IMR-90 (cell line): ENCODE results near the gene WHRN. TPM values are rescaled to one million over a fixed set of nuclear protein-coding genes. Genes with fewer than 3 reads are reported as not detected.

Source experiments
- ATAC-seq: fragments of 200-7000 bp; cut with Tn5 transposase; 2 replicates; pipeline ENCODE4 v1.9.1; 2020; ENCODE audit warnings: low read depth, mild to moderate bottlenecking, moderate library complexity
- BruUV-seq: library from RNA; stranded (reverse); fragments of 400-500 nt; replicated peaks from 2 replicates; lab custom pipeline; 2021; lab: Mats Ljungman, UMichigan
- CTCF ChIA-PET: fragments of 300-600 bp; formaldehyde crosslinking; extraction: SDS; loops from one replicate; lab custom pipeline; 2021; ENCODE audit warnings: antibody characterized with exemption; lab: Yijun Ruan, JAX
- POLR2A ChIA-PET: fragments of 300-600 bp; sonication (Branson Sonifier 250); formaldehyde crosslinking; loops from one replicate; lab custom pipeline; 2022; ENCODE audit warnings: antibody characterized with exemption; ENCODE audit not compliant: unreplicated experiment; lab: Charles Lee
- DNase-seq: peaks from one replicate; pipeline ENCODE4 v3.0.0; 2013
- H2AFZ ChIP-seq: replicated peaks from 2 replicates; pipeline ENCODE3; 2013; ENCODE audit warnings: low read length, mild to moderate bottlenecking; ENCODE audit not compliant: poor library complexity
- H2AK5ac ChIP-seq: 2 replicates; pipeline ENCODE4 v1.6.1; 2013; ENCODE audit warnings: low read depth, low read length, inconsistent platforms
- H2AK9ac ChIP-seq: replicated peaks from 2 replicates; pipeline ENCODE3; 2013; ENCODE audit warnings: mild to moderate bottlenecking, low read depth, low read length, moderate library complexity; ENCODE audit not compliant: poor library complexity
- H2BK120ac ChIP-seq: 2 replicates; pipeline ENCODE4 v1.6.1; 2013; ENCODE audit warnings: low read depth, low read length, inconsistent platforms
- H2BK15ac ChIP-seq: 3 replicates; pipeline ENCODE4 v1.6.1; 2013; ENCODE audit warnings: low read depth, low read length, inconsistent platforms
- H2BK20ac ChIP-seq: 2 replicates; pipeline ENCODE4 v1.6.1; 2013; ENCODE audit warnings: low read depth, mild to moderate bottlenecking, inconsistent platforms, low read length, moderate library complexity
- H2BK5ac ChIP-seq: 2 replicates; pipeline ENCODE4 v1.6.1; 2013; ENCODE audit warnings: mild to moderate bottlenecking, low read depth, low read length, inconsistent platforms; ENCODE audit not compliant: poor library complexity, severe bottlenecking
- H3K14ac ChIP-seq: replicated peaks from 2 replicates; pipeline ENCODE4 v1.6.1; 2013; ENCODE audit warnings: low read depth, low read length, inconsistent platforms
- H3K18ac ChIP-seq: 2 replicates; pipeline ENCODE4 v1.6.1; 2013; ENCODE audit warnings: low read depth, low read length, control low read depth
- H3K23ac ChIP-seq: 2 replicates; pipeline ENCODE4 v1.6.1; 2013; ENCODE audit warnings: low read depth, low read length, inconsistent platforms
- H3K27ac ChIP-seq: 2 replicates; pipeline ENCODE4 v1.5.1; 2013; ENCODE audit warnings: mild to moderate bottlenecking, control low read depth, low read length; ENCODE audit not compliant: insufficient read depth
- H3K27me3 ChIP-seq: 2 replicates; pipeline ENCODE4 v1.6.1; 2013; ENCODE audit warnings: low read length; ENCODE audit not compliant: control insufficient read depth, insufficient read depth
- H3K36me3 ChIP-seq: 2 replicates; pipeline ENCODE4 v1.6.1; 2013; ENCODE audit warnings: low read length, mixed read lengths; ENCODE audit not compliant: control insufficient read depth, insufficient read depth
- H3K4ac ChIP-seq: 2 replicates; pipeline ENCODE4 v1.6.1; 2013; ENCODE audit warnings: low read depth, low read length, inconsistent platforms
- H3K4me1 ChIP-seq: 2 replicates; pipeline ENCODE4 v1.6.1; 2013; ENCODE audit warnings: low read length, mixed read lengths; ENCODE audit not compliant: control insufficient read depth, insufficient read depth
- H3K4me2 ChIP-seq: 2 replicates; pipeline ENCODE4 v1.6.1; 2013; ENCODE audit warnings: low read depth, mild to moderate bottlenecking, control low read depth, low read length, moderate library complexity
- H3K4me3 ChIP-seq: 2 replicates; pipeline ENCODE4 v1.5.1; 2013; ENCODE audit warnings: low read depth, mild to moderate bottlenecking, control low read depth, low read length, moderate library complexity; ENCODE audit not compliant: insufficient read depth
- H3K56ac ChIP-seq: 2 replicates; pipeline ENCODE4 v1.6.1; 2013; ENCODE audit warnings: low read length, inconsistent platforms; ENCODE audit not compliant: insufficient read depth; ENCODE audit errors: extremely low read depth
- H3K79me1 ChIP-seq, 2 experiments: 2 replicates each; pipeline ENCODE4 v1.6.1; 2013; ENCODE audit warnings: low read length in 2 of 2, inconsistent platforms in 1 of 2, low read depth in 1 of 2
- H3K9ac ChIP-seq: 2 replicates; pipeline ENCODE4 v1.6.1; 2013; ENCODE audit warnings: low read depth, low read length, control low read depth
- H3K9me1 ChIP-seq: 2 replicates; pipeline ENCODE4 v1.6.1; 2013; ENCODE audit warnings: low read length, inconsistent platforms; ENCODE audit not compliant: insufficient read depth
- H3K9me3 ChIP-seq: 2 replicates; pipeline ENCODE4 v1.6.1; 2013; ENCODE audit warnings: low read length; ENCODE audit not compliant: control insufficient read depth, insufficient read depth
- H4K20me1 ChIP-seq: 2 replicates; pipeline ENCODE4 v1.6.1; 2013; ENCODE audit warnings: low read length, inconsistent platforms; ENCODE audit not compliant: insufficient read depth
- H4K5ac ChIP-seq: 2 replicates; pipeline ENCODE4 v1.6.1; 2013; ENCODE audit warnings: mild to moderate bottlenecking, low read depth, low read length, control low read depth
- H4K8ac ChIP-seq, 2 experiments: 2 replicates each; pipeline ENCODE4 v1.6.1; 2013; ENCODE audit warnings: low read depth in 2 of 2, low read length in 2 of 2, control low read depth in 1 of 2, inconsistent platforms in 1 of 2
- H4K91ac ChIP-seq: 2 replicates; pipeline ENCODE4 v1.6.1; 2013; ENCODE audit warnings: low read depth, low read length, inconsistent platforms; ENCODE audit not compliant: insufficient read depth
- BHLHE40 ChIP-seq: fragments of 150-350 bp; IDR thresholded peaks from 2 replicates; pipeline ENCODE4 v1.6.1; 2016; ENCODE audit warnings: mild to moderate bottlenecking, low read depth, low read length
- POLR2A ChIP-seq: IDR thresholded peaks from 2 replicates; pipeline ENCODE4 v1.6.1; 2012; ENCODE audit warnings: mild to moderate bottlenecking, low read depth, low read length
- RCOR1 ChIP-seq: IDR thresholded peaks from 2 replicates; pipeline ENCODE4 v1.6.1; 2012; ENCODE audit warnings: mild to moderate bottlenecking, low read length, improper control_type of control experiment; ENCODE audit not compliant: insufficient replicate concordance
- RFX5 ChIP-seq: IDR thresholded peaks from 2 replicates; pipeline ENCODE4 v1.8.0; 2012; ENCODE audit warnings: low read depth, mild to moderate bottlenecking, low read length, moderate library complexity
- WGBS, 2 experiments: methylation state at CpG; one replicate each; pipeline versions ENCODE4 v1.1.5 to v1.1.7; 2013; ENCODE audit warnings: missing lambda C conversion rate in 2 of 2; ENCODE audit not compliant: insufficient read length in 1 of 2; ENCODE audit errors: extremely low coverage in 2 of 2; 5-methylcytosine and 5-hydroxymethylcytosine counted together
- dilution Hi-C: fragments of 300-500 bp; cut with HindIII; formaldehyde crosslinking; loops from one replicate; pipeline ENCODE4 v1.14.3; 2018; ENCODE audit warnings: low sequenced_read_pairs; ENCODE audit not compliant: unreplicated experiment
- in situ Hi-C: fragments of 300-500 bp; cut with MboI; formaldehyde crosslinking; loops from 3 replicates; pipeline ENCODE4 v1.14.3; 2019; ENCODE audit warnings: low sequenced_read_pairs, inconsistent platforms, mixed read lengths
- intact Hi-C: fragments of 100-400 bp; cut with micrococcal nuclease; formaldehyde crosslinking; loops from 2 replicates; pipeline ENCODE4 v1.10.0; 2022
- polyA plus RNA-seq, 3 experiments: library from polyadenylated mRNA; depleted of rRNA; stranded (reverse); fragments of >200 nt; gene quantifications; 2 replicates each; pipeline ENCODE4 v1.2.3, GENCODE V29; 2012; ENCODE audit warnings: low replicate concordance in 1 of 3
- total RNA-seq: library from RNA; depleted of rRNA; stranded (reverse); fragments of >200 nt; gene quantifications from 2 replicates; pipeline ENCODE4 v1.2.3, GENCODE V29; 2012
- TF ChIP-seq, protein P1 (sequence below): fragments of 150-350 bp; IDR thresholded peaks from 2 replicates; pipeline ENCODE4 v1.6.1; 2017; ENCODE audit warnings: mild to moderate bottlenecking, antibody characterized with exemption, low read length, low read depth
- TF ChIP-seq, protein P2 (sequence below): conservative IDR thresholded peaks from 2 replicates; pipeline ENCODE4 v1.5.1; 2012; ENCODE audit warnings: mild to moderate bottlenecking, low read depth, low read length, improper control_type of control experiment

Gene WHRN
- total and polyA plus RNA-seq, 2 of the 4 experiments (the other 2 are of a cell fraction): 0.18 to 2.6 TPM

DNA sequence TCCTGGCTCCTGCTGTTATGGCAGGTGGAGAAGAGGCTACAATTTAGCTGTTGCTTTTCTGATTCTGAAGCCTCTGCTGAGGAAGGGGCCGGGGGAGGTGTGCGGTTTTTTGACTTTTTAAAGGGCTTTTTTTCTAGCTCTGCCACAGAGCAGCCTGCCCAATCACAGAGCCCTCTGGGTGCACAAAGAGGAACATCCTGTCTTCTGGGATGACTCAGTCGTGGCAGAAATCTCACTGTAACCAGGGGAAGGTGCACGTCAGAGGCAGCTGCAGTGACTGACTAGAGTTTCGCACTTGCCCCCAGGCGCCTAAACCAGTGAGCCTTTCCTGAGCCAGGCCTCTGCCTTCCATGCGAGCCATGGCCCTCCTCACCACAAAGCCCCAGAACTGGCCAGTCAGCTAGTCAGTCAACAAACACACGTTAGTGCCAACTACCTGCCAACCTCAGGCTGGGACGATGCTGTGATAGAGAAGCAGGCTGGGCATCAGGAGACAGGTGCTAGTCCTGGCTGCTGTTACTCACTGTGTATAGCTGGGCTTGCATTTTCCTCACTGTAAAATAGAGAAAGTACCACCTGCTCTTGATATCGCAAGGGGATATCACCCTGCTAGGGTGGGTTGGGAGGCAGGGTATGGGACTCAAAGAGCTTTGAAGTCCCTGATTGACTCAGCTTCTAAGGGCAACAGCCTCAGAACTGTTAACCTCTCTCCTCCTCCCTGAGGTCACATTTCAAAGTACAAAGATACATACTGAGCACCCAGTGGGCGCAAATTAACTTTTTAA lies 119.7 kb downstream of the WHRN start (continued):
- TF ChIP-seq, protein P1, sequence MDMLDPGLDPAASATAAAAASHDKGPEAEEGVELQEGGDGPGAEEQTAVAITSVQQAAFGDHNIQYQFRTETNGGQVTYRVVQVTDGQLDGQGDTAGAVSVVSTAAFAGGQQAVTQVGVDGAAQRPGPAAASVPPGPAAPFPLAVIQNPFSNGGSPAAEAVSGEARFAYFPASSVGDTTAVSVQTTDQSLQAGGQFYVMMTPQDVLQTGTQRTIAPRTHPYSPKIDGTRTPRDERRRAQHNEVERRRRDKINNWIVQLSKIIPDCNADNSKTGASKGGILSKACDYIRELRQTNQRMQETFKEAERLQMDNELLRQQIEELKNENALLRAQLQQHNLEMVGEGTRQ: no peak

DNA sequence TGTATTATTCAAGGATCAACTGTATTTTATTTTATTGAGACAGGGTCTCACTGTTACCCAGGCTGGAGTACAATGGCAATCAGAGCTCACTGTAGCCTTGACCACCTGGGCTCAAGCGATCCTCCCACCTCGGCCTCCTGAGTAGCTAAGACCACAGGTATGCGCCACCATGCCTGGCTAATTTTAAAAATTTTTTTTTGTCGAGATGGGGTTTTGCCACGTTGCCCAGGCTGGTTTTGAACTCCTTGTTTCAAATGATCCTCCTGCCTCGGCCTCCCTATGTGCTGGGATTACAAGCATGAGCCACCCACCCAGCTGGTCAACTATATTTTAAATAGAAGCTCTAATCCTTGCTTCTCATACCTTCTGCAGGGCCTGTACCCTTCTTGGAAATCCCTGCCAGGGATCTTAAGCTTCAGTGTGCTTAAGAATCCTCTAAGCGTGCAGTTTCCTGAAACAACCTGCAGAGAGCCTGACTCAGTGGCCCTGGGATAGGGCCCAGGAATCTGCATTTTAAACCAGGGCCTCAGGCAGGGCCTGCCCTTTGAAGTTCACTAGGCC lies 120.4 kb downstream of the WHRN start:
- H2BK15ac ChIP-seq: peak overlapping the region; percentile 17; the same call in 1 of the 3 replicates
- H3K4me1 ChIP-seq: peaks cover 36% of the 10 kb centered on the region
- H3K4me3 ChIP-seq: no peak overlapping the region
- H4K8ac ChIP-seq: peak overlapping the region in 1 of 2 experiments; percentile 82; a peak in 2 of 4 replicates
- H3K14ac ChIP-seq: peak overlapping the region; percentile 81
- H3K36me3 ChIP-seq: peaks cover 3% of the 10 kb centered on the region; the same call in 1 of the 2 replicates
- POLR2A ChIA-PET: no interaction called here
- TF ChIP-seq, protein P2, sequence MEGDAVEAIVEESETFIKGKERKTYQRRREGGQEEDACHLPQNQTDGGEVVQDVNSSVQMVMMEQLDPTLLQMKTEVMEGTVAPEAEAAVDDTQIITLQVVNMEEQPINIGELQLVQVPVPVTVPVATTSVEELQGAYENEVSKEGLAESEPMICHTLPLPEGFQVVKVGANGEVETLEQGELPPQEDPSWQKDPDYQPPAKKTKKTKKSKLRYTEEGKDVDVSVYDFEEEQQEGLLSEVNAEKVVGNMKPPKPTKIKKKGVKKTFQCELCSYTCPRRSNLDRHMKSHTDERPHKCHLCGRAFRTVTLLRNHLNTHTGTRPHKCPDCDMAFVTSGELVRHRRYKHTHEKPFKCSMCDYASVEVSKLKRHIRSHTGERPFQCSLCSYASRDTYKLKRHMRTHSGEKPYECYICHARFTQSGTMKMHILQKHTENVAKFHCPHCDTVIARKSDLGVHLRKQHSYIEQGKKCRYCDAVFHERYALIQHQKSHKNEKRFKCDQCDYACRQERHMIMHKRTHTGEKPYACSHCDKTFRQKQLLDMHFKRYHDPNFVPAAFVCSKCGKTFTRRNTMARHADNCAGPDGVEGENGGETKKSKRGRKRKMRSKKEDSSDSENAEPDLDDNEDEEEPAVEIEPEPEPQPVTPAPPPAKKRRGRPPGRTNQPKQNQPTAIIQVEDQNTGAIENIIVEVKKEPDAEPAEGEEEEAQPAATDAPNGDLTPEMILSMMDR: no peak
- no peak for TF ChIP-seq RFX5
- TF ChIP-seq, protein P1: no peak
- no peak for TF ChIP-seq BHLHE40
- TF ChIP-seq POLR2A: no peak
- TF ChIP-seq RCOR1: no peak
- H2AFZ ChIP-seq: peak overlapping the region; percentile 85
- peak overlapping the region; percentile 76 for H3K4ac ChIP-seq
- in situ Hi-C loops: no loop called here
- peak overlapping the region; percentile 20; the same call in 1 of the 2 replicates for H3K9ac ChIP-seq
- peak overlapping the region; percentile 41 for H2BK5ac ChIP-seq
- H3K9me3 ChIP-seq: no peaks in the 10 kb centered on the region
- H3K4me2 ChIP-seq: no peak overlapping the region
- peak overlapping the region; percentile 76 for H4K91ac ChIP-seq
- peaks cover 17 to 69% of the 10 kb centered on the region in 2 experiments for H3K79me1 ChIP-seq
- peak overlapping the region; percentile 37; the same call in 1 of the 2 replicates for H3K23ac ChIP-seq
- ATAC-seq (no peak), DNase-seq (no peak)
- H2BK120ac ChIP-seq: peak overlapping the region; percentile 78; the same call in 1 of the 2 replicates
- intact Hi-C loops: no loop called here
- peak overlapping the region; percentile 24 for H3K27ac ChIP-seq
- peak overlapping the region; percentile 3; the same call in 1 of the 2 replicates for H3K18ac ChIP-seq
- H2AK5ac ChIP-seq: peak overlapping the region; percentile 84
- H2AK9ac ChIP-seq: peak overlapping the region; percentile 85
- 86% methylated on average over 1 of the region's 7 CpGs; no CpG with 5 or more reads in 1 of the 2 experiments for WGBS, 2 experiments
- BruUV-seq: no TSS peak
- CTCF ChIA-PET: interaction anchor here (0.8 kb wide), 1 partner anchor 21 kb away, joined by 3 read pairs; no protein-coding TSS in a partner anchor
- H2BK20ac ChIP-seq: peak overlapping the region; percentile 64
- no peaks in the 10 kb centered on the region for H3K27me3 ChIP-seq
- H4K5ac ChIP-seq: peak overlapping the region; percentile 11; the same call in 1 of the 2 replicates
- peak overlapping the region; percentile 62; the same call in 1 of the 2 replicates for H3K56ac ChIP-seq
- dilution Hi-C loops: no loop called here
- H4K20me1 ChIP-seq: peaks cover 21% of the 10 kb centered on the region; the same call in 1 of the 2 replicates
- H3K9me1 ChIP-seq: peaks cover 17% of the 10 kb centered on the region
